ENCODE measurements around the gene ZFTA. TPM values are rescaled to one million over a fixed set of nuclear protein-coding genes. Genes with fewer than 3 reads are reported as not detected.

ZFTA gene
- total RNA-seq, 2 experiments from 2014 or later: 4.1 to 4.3 TPM

DNA sequence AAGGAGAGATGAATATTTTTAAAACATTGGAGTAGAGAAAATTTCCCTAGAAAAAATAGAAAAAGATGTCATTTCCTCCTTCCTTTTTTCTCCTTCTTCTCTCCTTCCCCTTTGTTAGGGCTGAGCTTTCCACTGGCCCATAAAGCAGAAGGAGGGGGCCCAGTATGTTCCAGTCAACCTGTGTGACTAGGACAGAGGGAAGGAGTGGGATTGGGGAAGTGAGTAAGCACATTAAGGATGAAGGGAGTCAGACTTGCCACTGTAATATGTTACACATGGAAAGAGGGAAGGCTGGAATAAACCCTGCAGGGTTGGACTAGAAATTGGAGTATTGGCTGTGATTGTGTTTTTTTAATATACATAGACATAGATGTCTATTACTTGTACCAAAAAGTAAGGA lies 24.6 kb upstream of the ZFTA start:
- POLR2A ChIA-PET: interaction anchor here (0.7 kb wide), 1 partner anchor 19 kb away, joined by 3 read pairs; no protein-coding TSS in a partner anchor
- Mint-ChIP-seq H3K27ac (no peak overlapping the region), H3K27me3 (peaks cover 1% of the 10 kb centered on the region), H3K4me1 (ENCODE audit: low read depth) (no peaks in the 10 kb centered on the region), H3K36me3 (ENCODE audit: low read depth) (no peaks in the 10 kb centered on the region), H3K4me3 (no peak overlapping the region), H3K9me3 (peaks cover 3% of the 10 kb centered on the region)
- CTCF ChIA-PET: interaction anchor here (0.9 kb wide), 1 partner anchor 44 kb away, joined by 3 read pairs; no protein-coding TSS in a partner anchor
- intact Hi-C loops (cut with micrococcal nuclease): no loop called here
- TF ChIP-seq CTCF (IDR thresholded peaks at IDR 0.05): no peak
- DNase-seq (no peak), ATAC-seq (no peak)

- no peaks in the 10 kb centered on the region for H3K36me3 Mint-ChIP-seq (ENCODE audit: low read depth)
- ATAC-seq (no peak), DNase-seq (no peak)
- ChIA-PET POLR2A (no interaction called here), CTCF (no interaction called here)
- H3K9me3 Mint-ChIP-seq: peaks cover 3% of the 10 kb centered on the region
- TF ChIP-seq CTCF (IDR thresholded peaks at IDR 0.05): no peak
- no peak overlapping the region for H3K4me3 Mint-ChIP-seq
- H3K4me1 Mint-ChIP-seq (ENCODE audit: low read depth): no peaks in the 10 kb centered on the region
- H3K27me3 Mint-ChIP-seq: no peaks in the 10 kb centered on the region
- H3K27ac Mint-ChIP-seq: no peak overlapping the region
- intact Hi-C loops (cut with micrococcal nuclease): no loop called here
Measured at GRCh38 chr11:63791495-63792167, 23.1 kb upstream of the ZFTA start.

GRCh38 chr11:63785823-63786222 lies 17.2 kb upstream of the ZFTA start:
- Mint-ChIP-seq H3K27ac (no peak overlapping the region), H3K36me3 (ENCODE audit: low read depth) (no peaks in the 10 kb centered on the region), H3K4me3 (no peak overlapping the region), H3K9me3 (no peaks in the 10 kb centered on the region), H3K27me3 (peaks cover 2% of the 10 kb centered on the region), H3K4me1 (ENCODE audit: low read depth) (peaks cover 7% of the 10 kb centered on the region)
- ATAC-seq (no peak), DNase-seq (no peak)
- no peak for TF ChIP-seq CTCF (IDR thresholded peaks at IDR 0.05)
- ChIA-PET CTCF (no interaction called here), POLR2A (interaction anchor here (0.7 kb wide), 1 partner anchor 9 kb away, joined by 3 read pairs; no protein-coding TSS in a partner anchor)
- intact Hi-C loops (cut with micrococcal nuclease): no loop called here

GRCh38 chr11:63783925-63784592 lies 15.5 kb upstream of the ZFTA start:
- no peak overlapping the region for H3K27ac Mint-ChIP-seq
- peaks cover 7% of the 10 kb centered on the region for H3K4me1 Mint-ChIP-seq (ENCODE audit: low read depth)
- CTCF ChIA-PET: interaction anchor here (0.9 kb wide), 1 partner anchor 27 kb away, joined by 3 read pairs; no protein-coding TSS in a partner anchor
- intact Hi-C loops (cut with micrococcal nuclease): no loop called here
- H3K9me3 Mint-ChIP-seq: no peaks in the 10 kb centered on the region
- H3K27me3 Mint-ChIP-seq: peaks cover 2% of the 10 kb centered on the region
- H3K4me3 Mint-ChIP-seq: no peak overlapping the region
- no peak for TF ChIP-seq CTCF (IDR thresholded peaks at IDR 0.05)
- POLR2A ChIA-PET: no interaction called here
- ATAC-seq (no peak), DNase-seq (no peak)
- no peaks in the 10 kb centered on the region for H3K36me3 Mint-ChIP-seq (ENCODE audit: low read depth)

- POLR2A ChIA-PET: no interaction called here
- no peak for TF ChIP-seq CTCF (IDR thresholded peaks at IDR 0.05)
- ATAC-seq (no peak), DNase-seq (no peak)
- Mint-ChIP-seq H3K27me3 (peaks cover 2% of the 10 kb centered on the region), H3K9me3 (no peaks in the 10 kb centered on the region), H3K4me1 (ENCODE audit: low read depth) (peaks cover 7% of the 10 kb centered on the region), H3K36me3 (ENCODE audit: low read depth) (no peaks in the 10 kb centered on the region), H3K4me3 (no peak overlapping the region), H3K27ac (no peak overlapping the region)
- intact Hi-C loops (cut with micrococcal nuclease): no loop called here
- CTCF ChIA-PET: interaction anchor here (1.1 kb wide), 1 partner anchor 15 kb away, joined by 3 read pairs; no protein-coding TSS in a partner anchor
Measured at GRCh38 chr11:63782749-63783148, 14.2 kb upstream of the ZFTA start.

Data from activated CD8-positive, alpha-beta T cell treated with anti-CD3 and anti-CD28 coated beads for 36 hours (primary cell).